NCI-H82 treated with DMSO at 0.1 percent for 48 hours (cell line): ENCODE results near the gene RPS6KL1.
A peak's percentile ranks its signal among the peaks of the same experiment; 100 is the strongest.

Source experiments
- DNase-seq: peaks from one replicate; lab custom pipeline; 2025; ENCODE audit not compliant: unreplicated experiment; lab: John Stamatoyannopoulos, UW

RPS6KL1 gene

DNA sequence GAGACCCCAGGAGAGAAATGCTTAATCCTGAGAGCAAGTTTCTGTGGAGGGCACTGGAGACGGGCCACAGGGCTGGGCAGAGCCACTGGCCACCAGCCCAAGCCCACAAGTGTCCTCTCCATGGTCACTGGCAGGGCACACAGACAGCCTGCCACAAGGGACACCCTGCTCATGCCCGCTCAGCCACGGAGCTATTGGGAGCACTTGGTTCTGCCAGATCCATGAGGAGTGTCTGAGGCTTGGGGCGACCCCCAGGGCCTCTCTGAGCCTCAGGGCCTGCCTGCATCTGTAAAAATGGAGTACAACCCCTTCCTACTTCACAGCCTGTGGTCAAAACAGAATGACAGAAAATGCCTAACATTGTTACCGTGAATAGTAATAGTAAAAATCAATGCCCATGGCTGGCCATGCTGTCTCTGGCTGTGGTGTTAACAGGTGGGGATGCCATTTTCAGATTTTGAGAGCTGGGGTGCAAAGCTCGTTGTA, 29.2 kb upstream of the RPS6KL1 start:
- no peak for DNase-seq

DNA sequence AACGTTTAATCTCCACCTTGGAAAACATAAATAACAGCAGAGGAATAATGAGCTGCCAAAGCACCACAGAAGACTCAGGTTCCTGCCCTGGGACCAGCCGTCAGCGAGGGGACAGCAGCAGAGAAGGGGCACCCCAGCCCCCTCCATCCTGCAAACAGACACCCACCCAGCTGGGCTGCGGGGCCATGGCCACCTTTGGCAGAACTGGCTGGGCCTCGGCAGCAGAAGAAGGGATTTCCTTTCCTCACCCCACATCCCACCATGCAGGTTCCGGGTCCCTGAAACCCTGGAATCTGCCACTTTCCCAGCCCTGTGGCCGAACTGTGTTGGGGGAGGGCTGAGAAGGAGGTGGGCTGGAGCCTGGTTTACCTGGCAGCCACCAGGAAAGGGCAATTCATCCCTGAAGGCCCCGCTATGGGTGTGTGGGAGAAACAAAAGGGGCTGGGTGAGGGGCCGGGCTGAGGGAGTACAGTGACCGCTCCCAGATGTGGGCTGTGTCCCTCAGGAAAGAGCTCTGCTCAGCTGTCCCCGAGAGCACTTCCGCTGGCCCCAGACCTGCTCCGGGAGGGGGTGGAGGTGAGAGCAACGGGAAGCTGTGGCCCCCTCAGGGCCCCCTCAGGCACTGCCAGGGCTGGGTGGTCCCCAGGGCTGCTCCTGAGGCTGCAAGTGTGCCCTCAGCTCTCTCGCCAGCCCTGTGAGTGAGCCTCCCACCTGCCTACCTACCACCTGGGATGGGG, 28.6 kb upstream of the RPS6KL1 start:
- DNase-seq = no peak

DNA sequence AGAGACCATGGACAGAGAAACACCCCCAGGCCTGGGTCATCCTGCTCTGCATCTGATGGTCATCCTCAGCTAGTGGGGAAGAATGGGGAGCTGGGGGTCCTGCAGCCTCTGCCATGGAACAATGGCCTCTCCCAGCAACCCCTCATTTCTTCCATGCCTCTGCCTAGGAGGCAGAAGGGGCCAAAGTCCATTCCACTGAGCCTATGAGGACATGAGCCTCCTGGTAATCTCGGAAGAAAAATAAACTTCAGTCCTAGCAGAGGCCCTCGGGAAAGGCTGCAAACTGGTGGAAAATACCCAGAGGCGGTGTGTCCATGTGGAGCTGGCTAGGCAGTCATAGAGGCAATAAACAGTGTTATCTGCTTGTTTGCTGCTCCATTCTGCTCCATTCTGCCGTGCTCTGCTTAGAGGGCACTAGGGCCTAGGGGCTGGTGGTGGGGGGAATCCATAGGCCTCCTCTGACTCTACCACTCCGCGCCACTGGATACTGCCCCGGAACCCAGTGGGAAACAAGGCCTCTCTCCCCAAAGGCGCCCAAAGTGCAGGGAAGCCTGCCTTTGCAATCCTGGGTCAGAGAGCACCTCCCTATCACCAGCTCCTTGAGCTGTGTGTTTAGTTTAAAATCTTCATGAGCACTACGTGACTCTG, 27.9 kb upstream of the RPS6KL1 start:
- no peak for DNase-seq

DNA sequence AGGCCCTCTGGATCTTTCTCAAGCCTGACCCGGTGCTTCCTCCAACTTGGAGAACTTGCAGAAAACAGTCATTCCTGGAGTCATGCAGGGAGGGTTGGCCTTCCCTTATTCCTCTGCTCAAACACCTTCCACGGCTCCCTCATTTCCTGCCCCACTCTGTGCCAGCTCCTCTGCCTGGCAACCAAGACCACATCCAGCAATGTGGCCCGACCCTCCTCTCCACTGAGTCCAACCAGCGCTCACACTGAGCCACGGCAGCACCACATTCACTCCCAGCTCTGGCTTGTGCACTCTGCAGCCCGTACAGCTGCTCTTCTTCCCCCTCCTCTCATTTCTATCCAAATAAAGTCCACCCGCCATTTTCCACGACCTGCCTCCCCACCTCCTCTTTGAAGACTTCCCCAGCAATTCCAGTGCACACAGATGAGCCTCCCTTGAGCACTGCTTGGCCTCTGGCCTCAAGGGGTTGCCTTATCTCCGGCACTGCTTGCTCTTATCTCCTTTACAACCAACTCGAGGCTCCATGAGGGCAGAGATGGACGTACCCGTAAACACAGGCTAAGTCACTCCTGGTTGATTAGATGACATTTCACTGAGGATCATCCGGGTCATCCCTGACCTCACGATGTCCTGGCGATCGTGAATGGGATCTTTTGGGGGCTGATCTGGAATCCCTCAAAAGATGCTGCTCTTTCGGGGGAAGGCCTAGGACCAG, 27.0 kb upstream of the RPS6KL1 start:
- no peak for DNase-seq

DNA sequence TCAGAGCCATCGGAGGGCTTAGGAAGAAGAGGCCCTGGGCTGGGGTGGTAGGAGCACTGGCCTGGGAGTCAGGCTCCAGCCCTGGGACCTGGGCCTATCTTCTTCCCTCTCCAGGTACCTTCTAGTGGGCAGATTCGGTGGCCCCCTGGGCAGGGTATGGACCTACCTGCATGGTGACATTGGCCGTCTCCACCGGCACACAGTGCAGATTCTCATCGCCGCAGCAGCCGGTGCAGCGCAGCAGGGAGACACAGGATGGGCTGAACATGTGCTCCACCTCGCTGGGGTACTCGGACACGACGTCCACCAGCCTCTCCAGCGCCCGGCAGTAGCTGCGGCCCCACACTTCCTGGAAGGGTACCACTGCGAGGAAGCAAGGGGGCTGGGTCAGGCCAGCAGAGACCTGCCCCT, 26.1 kb upstream of the RPS6KL1 start:
- no peak for DNase-seq

DNA sequence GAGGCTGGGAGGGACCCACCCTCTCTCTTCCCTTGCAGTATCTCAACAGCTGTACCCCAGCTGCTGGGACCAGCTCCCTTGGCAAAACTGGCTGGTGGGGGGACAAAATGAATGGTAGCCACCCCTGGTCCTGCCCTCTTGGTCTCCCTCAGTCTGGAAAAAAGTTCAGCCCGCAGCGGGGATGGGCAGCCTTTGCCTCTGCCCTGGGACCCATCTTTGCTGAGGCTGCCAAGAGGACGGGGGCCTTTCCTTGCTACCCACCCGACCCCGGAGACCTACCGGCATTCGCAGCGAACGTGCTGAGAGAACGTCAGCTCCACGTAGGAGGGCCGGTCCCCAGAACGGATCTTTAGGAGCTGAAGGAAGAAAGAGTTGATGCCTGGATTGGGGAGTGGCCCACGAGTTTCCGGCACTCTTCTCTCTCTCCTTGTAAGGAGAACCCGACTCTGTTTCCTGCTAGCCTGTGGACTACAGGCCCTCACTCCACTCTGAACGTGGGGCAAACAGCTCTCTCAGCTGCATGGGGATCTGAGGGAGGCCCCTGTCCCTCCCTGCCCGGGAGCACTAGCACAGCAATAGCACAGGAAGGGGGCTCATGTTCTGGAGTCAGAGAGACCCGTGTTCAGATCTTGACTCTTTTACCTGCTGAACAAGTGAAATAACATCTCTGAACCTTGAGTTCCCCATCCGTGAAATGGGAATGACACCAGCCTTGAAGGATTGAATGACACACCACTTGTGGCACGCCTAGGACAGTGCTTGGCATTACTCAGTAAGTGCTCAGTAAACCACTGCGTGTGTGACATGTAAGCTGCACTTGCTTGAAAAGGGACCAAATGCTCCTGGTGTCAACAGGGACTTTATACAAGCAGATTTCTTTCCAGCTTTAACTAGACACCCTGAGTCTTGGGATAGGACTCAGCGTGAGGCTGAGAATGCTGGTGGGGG, 25.4 kb upstream of the RPS6KL1 start:
- DNase-seq = no peak

DNA sequence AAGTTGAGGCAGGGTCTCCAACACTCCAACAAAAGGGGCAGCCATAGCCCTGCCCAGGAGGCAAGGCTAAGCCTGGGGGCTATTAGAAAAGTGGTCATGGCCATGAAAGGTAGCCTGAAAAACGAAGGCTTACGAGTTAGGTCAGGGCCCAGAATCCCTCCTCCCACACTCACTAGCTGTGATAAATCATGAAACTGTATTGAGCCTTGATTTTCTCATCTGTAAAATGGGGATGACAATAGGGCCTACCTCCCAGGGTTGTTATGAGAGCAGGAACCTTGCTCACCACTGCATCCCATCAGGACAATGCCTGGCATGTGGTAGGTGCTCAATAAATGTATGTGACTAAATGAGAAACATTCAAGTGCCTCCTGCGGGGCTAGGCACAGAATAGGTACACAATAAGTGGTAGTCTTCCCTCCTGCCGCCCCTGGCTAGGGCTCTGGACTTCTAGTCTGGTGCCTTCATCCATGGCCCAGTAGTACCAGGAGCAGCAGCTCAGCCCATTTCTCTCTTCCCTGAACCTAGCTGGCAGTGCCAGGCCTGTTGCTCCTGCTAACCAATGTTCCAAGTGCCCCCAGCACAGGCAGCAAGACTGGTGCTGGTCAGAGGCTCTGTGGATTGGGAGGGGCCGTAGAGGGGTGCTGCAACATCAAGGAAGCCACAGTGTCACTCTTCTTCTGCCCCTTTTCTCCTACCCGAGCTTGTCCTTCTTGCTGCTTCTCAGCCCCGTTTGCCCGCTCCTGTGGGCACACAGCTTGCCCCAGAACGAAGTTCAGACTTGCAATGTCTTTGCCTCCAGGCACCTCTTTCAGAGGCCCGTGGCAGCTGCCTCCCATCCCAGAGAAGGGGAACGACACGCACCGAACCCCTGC, 24.5 kb upstream of the RPS6KL1 start:
- no peak for DNase-seq

DNA sequence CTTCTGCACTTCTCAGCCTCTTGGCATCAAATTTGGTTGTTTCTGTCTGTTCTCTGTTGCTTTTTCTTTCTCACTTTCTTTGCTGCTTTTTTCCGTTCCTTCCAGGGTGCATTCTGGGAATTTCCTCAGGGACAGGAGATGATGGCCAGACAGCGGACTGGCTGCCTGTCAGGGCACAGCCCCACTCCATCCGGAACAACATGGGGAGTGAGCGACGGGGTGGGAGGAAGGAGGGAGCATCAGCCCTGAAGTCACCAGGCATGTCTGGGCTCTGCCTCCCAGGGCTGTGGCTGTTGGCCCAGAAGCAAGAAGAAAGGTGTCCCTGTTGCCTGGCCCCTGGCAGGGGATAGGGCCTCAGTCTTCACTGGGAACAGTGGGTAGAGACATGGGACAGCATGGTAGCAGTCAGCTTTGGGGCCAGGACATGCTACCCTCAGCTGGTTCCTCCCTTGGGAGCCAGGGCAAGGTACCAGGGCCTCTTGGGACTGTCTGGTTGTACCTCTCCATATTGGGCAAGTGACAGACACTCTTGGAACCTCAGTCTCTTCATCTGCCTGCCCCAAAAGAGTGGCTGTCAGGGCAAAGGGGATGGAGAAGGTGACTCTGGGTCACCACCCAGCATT, 23.7 kb upstream of the RPS6KL1 start:
- no peak for DNase-seq

DNA sequence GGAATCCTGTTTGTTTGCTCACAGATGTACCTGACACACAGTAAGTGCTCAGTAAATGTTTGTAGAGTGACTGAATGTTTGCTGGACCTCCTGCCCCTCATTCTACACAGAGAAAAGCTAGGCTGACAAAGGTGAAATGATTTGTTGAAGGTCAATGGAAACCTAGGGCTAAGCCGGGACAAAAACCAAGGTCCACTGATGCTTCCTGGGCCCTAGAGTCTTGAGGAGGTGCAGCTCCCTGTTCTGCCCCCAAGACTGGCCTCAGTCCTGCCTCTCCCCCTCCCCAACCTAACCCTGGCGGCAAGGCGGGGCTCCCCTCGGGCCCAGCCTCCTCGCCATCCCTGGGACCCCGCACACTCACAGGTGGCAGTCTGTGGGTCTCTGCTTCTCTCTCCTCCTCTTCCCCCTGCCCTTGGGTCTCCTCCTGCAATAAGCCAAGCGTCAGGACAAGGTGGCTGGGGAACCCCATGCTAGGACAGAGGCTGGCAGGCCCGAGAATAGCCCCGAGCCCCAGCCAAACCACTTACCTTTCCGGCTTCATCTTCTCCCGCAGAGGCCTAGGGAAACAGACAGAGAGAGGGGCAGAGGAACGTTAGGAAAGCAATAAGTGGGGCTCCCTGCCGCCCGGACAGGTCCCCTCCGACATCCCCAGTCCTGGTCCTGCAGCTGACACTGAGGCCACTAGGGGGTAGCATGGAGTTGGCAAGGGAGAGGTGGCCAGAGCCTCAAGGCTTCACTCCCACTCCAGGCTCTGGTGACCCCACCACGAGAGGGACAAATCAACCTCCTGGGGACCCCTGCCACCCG, 23.0 kb upstream of the RPS6KL1 start:
- peak; percentile 27 for DNase-seq

DNA sequence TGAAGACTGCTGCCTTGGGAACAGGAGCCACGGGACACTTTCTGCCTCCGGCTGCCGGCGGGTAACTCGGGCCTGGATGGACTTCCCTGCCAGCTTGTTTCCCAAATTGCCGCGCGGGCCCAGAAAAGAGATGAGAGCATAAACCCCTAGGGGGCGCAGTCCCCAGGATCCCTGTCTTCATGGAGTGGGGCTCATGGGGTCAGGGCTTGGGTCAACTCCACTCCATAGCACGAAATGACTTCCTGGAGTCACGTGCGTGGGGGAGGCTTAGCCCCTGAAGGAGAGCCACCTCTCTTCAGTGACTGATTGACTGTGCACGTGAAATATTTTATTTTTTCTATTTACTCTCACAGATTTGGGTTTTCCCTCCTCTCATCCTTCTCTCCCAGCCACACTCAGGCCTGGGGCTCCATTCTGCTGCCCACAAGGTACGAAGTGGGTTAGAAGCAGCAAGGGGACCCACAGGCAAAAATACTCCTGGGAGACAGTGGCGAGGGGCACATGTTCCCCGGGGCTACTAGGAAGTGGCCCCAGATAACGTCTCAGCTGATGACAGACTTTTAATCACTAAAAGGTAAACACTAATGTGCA, 22.3 kb upstream of the RPS6KL1 start:
- DNase-seq = no peak

DNA sequence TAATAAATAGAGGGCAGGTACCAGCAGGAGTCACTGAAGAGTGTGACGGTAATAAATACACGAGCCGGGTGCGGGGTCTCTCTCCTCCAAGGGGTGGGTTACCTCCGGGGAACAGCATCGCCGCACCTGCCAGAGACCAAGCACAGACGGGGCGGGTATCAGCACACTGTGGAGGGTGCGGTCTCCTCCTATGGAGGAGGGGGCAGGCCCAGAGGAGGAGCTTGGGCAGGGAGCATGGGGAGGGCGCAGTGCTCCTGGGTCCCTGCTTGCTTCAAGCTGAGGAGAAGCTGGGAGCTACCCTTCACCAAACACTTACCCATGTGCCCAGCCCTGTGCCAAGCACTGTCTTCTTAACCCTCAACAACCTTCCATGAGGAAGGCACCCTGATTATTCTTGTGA, 19.5 kb upstream of the RPS6KL1 start:
- no peak for DNase-seq

DNA sequence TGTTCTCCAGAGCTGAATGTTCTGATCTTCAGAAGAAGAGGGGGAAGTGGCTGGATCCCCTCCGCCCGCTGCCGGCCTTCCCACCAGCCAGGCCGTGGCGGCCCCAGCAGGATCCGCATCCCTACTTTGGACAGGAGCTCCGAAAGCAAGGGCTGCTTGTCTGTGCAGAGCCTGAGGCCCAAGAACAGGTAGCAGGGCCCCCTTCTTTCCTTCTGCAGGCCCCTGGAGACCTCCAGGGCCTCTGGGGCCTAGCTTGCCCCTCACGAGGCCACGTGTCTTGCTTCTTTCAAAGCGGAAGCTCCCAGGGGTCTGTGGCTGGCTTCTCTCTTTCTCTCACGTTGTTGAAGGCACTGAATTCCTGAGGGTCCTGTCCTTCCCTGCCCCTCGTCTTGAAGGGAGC, 19.1 kb upstream of the RPS6KL1 start:
- DNase-seq = no peak

DNA sequence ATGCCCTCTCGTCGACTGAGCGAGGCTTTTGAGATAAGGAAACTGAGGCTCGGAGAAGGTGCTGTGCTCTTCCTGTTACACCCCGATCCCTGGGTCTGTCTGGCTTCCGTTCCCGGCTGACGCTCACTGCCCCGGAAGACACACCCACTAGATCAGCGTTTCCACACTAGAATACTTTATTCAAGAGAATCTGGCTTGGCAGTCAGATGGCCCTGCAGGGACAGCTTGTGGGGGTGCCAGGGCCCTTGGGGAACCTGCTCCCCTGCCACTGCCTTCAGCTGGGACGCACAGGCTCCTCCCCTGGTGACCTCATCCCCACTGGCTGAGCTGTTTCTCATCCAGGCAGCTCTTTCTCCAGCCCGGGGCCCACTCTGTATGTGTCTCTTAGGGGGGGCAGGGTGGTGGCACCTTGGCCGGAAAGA, 18.6 kb upstream of the RPS6KL1 start:
- no peak for DNase-seq

DNA sequence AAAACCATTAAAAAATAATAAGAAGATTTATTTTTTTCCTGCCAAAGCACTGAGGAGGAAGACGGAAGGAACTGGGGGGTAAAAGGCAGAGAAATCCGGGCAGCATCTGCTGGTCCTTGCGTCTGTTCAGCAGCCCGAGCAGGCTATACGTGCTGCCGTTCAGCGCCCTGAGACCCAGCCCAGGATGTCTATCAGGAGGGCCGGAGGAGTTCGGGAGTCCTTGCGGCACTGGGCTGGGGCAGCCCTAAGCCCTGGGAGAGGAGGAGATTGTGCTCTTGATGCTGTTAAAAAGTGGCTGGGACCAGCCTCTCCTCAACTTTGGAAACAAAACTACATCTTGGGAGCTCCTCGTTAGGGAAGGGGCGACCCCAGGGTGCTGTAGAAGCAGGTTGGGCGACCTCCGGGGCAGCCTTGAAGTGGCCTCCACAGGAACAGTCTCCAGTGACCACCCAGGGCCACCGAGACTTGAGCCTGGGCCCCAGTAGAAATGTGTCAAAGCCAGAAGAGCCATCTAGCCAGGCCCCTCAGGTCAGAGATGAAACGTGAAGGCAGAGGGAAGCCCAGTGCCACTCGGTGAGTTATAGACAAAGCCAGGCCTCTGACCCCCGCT, 18.0 kb upstream of the RPS6KL1 start:
- DNase-seq = no peak

DNA sequence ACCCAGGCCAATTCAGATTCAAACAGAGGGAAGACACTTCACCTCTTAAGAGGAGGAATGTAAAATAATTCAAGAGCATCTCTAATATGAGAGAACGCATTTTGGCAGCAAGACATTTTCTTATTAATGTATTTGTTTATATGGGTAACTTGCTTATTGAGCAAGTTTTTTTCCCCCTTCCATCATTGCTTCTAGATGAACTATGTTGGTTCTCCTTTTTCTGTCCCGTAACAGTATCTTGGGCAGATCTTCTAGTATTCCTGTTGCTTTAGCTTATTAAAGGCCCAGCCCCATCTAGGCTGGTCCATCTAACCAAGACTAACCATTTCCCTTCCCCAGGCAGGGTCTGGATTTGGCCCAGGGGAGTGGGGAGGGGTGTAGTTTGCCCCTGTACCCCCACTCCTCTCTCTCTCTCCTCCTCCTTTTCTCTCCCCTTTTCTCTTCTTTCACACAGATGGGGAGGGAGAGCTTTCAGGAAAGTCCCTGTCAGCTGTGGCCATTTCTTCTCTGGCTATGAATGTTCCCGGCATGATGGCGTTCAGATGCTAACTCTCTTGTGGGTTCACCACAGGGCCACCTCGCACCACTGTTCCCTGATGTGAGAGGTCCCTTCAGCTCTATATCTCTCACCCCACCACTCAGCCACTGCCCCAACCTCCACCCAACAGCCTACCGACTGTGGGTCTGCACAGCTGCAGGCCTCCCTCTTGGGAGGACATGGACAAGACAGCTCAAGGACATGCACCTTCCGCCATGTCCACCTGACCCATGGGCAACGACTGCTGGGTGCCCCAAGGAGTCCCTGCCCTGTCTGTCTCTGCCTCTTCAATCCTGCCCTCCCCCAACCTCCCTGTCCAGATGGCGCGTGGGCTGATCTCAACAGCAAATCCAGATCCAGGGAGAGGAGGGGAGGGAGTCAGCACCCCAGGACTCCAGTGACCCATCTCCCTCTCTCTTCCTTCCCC, 15.8 kb upstream of the RPS6KL1 start:
- DNase-seq = peak; percentile 62

DNA sequence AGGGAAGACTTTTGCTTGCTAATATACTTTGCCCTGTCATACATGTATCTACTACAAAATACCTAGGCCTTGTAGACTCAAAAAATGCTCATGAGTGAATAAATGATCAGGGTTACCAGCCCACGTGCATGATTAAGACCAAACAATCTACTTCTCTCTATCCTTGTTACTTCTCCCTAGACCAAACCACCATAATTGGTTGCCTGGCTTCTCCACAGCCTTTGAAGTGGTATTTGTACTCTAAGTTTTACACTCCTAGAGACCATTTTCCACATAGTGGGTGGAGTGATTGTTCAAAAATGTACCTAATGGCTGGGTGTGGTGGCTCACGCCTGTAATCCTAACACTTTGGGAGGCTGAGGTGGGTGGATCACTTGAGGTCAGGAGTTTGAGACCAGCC, 14.1 kb upstream of the RPS6KL1 start:
- no peak for DNase-seq

DNA sequence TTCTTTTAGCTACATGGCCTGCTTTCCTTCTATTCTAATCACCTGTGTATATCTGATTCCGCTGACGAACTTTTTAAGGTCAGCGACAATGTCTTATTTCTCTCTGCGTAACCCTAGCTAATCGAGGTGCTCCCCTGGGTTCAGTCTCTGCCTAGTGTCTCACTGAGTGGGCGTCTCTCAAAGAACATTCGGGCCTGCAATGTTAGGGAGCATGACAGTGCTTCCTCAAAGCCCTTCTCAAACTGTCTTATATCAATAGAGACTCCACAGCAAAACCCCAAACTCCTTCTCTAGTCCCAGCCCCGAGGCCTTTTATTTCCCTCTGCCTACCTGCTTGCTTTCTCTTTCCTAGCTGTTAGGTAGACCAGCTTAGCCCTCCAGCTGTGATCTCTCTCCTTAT, 13.7 kb upstream of the RPS6KL1 start:
- no peak for DNase-seq
